ENCODE measurements around the gene TEX264.
"Not testable (repeated sequence)": the region's sequence is repeated elsewhere in the genome, so short reads cannot be mapped to it uniquely, and the experiment has no call there.

Gene TEX264, protein sequence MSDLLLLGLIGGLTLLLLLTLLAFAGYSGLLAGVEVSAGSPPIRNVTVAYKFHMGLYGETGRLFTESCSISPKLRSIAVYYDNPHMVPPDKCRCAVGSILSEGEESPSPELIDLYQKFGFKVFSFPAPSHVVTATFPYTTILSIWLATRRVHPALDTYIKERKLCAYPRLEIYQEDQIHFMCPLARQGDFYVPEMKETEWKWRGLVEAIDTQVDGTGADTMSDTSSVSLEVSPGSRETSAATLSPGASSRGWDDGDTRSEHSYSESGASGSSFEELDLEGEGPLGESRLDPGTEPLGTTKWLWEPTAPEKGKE

GRCh38 chr3:51670823-51671733, at the start of gene TEX264:
Gene TEX264 (plus strand): TSS chr3:51671252. CDS start chr3:51674305, 3,053 bp downstream.
- DNase-seq (ENCODE audit: low read depth), result peak; percentile 87

DNA sequence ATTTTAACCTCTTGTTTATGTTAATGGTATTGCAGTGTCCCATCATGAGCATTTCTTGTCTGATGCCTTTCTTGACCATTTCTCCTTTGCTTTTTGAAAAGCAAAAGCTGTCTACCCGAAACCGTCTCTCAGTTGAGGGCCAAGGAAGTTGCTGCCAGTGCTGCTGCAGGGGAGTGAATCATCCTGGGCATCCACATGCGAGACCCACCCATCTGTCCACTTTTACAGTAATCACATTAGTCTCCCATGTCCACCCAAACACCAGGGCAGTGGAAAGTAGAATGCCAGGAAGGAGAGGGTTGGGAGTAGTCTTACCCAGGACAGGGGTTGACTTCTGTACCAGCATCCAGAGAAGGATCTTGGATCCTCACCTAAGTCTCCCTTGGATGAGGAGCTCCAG, 48.6 kb upstream of the TEX264 start:
- peak; percentile 54 for DNase-seq (ENCODE audit: low read depth)

GRCh38 chr3:51622868-51623267, 48.2 kb upstream of the TEX264 start:
- peak; percentile 52 for DNase-seq (ENCODE audit: low read depth)

DNA sequence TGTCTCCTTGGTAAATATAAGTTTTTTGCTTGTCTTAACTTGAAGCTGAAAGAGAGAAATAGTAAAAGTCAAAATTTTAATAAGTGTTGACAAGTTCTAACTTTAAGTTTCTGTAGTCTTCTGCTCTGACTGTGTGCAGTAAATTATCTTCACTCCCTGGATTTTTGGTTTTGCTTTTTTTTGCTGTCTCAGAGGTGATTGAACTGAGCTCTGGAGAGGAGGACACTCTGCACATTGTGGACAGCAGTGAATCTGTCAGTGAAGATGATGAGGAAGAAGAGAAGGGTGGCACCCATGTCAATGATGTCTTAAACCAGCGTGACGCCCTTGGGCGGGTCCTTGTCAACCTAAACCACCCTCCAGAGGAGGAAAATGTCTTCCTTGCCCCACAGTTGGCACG, 40.5 kb upstream of the TEX264 start:
- no peak for DNase-seq (ENCODE audit: low read depth)

DNA sequence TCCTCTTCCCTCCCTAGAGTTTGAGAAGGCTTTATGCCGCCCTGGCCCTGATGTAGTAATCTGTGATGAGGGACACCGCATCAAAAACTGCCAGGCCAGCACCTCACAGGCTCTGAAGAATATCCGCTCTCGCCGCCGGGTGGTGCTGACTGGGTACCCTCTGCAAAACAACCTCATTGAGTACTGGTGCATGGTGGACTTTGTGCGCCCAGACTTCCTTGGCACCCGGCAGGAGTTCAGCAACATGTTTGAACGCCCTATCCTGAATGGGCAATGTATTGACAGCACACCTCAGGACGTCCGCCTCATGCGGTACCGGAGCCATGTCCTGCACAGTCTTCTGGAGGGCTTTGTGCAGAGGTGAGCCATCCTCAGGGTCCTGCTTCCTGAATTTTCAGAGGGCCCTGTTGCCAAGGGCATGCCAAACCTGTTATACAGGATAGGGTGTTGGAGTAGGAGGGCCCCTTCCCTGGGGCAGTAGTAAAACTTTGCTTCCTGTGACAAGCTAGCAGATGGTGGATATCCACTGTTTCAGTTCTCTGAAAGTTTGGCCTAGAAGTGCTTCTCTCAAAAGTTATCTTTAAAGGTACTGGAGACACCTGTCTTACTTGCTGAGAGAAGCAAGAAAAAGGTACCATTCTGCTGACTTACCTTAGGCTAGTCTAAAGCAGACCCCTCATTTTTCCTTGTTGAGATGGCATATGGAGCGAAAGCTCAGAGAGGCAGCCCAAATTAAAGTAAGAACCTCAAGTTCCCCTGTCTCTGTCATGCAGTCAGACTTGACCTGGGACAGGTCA, 33.7 kb upstream of the TEX264 start:
- DNase-seq (ENCODE audit: low read depth), result no peak

- DNase-seq (ENCODE audit: low read depth), result peak; percentile 71
These were observed 33.0 kb upstream of the TEX264 start for GRCh38 chr3:51637941-51638471.

- peak; percentile 18 for DNase-seq (ENCODE audit: low read depth)
These were observed 28.6 kb upstream of the TEX264 start for GRCh38 chr3:51642462-51642861.

DNA sequence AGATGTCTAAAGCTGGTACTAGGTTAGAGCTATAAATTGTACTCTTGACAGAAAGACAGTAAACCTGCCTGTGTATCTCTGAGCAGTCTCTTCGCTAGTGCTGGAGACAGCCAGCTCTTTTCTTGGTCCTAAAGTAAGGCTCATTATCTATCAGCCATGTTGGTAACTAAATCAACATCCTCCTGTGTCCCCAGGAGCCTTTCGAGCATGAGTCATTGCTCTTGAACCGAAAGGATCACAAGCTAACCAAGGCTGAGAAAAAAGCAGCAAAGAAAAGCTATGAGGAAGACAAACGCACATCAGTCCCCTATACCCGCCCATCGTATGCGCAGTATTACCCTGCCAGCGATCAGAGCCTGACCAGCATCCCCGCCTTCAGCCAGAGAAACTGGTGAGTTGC, 25.0 kb upstream of the TEX264 start:
- DNase-seq (ENCODE audit: low read depth), result peak; percentile 21

DNA sequence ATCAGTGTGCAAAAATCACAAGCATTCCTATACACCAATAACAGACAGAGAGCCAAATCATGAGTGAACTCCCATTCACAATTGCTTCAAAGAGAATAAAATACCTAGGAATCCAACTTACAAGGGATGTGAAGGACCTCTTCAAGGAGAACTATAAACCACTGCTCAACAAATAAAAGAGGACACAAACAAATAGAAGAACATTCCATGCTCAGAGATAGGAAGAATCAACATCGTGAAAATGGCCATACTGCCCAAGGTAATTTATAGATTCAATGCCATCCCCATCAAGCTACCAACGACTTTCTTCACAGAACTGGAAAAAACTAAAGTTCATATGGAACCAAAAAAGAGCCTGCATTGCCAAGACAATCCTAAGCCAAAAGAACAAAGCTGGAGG, 18.9 kb upstream of the TEX264 start:
- not testable (repeated sequence) for DNase-seq (ENCODE audit: low read depth)

DNA sequence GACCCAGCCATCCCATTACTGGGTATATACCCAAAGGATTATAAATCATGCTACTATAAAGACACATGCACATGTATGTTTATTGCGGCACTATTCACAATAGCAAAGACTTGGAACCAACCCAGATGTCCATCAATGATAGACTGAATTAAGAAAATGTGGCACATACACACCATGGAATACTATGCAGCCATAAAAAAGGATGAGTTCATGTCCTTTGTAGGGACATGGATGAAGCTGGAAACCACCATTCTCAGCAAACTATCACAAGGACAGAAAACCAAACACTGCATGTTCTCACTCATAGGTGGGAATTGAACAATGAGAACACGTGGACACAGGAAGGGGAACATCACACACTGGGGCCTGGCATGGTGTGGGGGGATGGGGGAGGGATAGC, 17.6 kb upstream of the TEX264 start:
- not testable (repeated sequence) for DNase-seq (ENCODE audit: low read depth)

GRCh38 chr3:51657234-51657633, 13.8 kb upstream of the TEX264 start:
- no peak for DNase-seq (ENCODE audit: low read depth)

DNA sequence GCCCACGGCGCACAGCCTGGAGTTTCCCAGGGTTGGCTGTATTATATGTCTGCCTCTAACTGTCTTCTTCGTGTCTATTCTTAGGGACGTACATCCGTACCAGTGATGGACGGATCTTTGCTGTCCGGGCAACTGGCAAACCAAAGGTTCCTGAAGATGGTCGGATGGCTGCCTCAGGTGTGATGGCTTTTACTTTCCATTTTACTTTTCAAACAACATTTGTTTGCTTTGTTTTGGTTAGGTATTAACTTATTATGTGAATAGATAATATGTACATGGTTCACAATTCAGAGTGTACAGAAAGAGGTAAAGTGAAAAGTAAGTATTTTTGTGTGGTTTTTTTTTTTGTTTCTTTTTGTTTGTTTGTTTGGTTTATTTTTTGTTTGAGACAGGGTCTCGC, 11.1 kb upstream of the TEX264 start:
- no peak for DNase-seq (ENCODE audit: low read depth)

DNA sequence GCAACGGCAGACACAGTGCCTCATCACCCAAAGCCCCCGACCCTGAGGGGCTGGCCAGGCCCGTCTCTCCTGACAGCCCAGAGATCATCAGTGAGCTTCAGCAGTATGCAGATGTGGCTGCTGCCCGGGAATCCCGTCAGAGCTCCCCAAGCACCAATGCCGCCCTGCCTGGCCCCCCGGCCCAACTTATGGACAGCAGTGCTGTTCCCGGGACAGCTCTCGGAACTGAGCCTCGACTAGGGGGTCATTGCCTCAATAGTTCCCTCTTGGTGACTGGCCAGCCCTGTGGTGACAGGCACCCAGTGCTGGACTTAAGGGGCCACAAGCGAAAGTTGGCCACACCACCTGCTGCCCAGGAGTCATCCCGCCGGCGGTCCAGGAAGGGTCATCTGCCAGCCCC, 8.6 kb upstream of the TEX264 start:
- DNase-seq (ENCODE audit: low read depth), result no peak

DNA sequence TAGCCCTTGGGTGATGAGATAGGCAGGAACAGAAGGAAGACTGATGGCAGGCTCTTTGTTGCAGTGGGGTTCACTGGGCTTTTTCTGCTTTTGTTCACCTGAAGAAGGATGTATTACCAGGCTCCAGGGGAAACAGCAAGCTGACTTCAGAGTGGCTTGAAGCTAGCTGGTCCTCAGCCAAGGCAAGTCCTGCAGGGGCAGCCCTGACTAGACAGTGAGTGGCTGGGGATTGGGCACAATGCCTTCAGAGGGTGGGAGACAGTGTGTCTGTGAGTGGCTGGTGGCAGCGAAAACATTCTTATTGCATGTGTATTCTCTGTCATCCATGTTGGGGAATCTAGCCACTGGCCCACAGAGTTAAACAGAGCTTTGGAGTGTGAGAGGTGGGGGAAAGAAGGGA, 2.3 kb upstream of the TEX264 start:
- DNase-seq (ENCODE audit: low read depth), result peak; percentile 51

DNA sequence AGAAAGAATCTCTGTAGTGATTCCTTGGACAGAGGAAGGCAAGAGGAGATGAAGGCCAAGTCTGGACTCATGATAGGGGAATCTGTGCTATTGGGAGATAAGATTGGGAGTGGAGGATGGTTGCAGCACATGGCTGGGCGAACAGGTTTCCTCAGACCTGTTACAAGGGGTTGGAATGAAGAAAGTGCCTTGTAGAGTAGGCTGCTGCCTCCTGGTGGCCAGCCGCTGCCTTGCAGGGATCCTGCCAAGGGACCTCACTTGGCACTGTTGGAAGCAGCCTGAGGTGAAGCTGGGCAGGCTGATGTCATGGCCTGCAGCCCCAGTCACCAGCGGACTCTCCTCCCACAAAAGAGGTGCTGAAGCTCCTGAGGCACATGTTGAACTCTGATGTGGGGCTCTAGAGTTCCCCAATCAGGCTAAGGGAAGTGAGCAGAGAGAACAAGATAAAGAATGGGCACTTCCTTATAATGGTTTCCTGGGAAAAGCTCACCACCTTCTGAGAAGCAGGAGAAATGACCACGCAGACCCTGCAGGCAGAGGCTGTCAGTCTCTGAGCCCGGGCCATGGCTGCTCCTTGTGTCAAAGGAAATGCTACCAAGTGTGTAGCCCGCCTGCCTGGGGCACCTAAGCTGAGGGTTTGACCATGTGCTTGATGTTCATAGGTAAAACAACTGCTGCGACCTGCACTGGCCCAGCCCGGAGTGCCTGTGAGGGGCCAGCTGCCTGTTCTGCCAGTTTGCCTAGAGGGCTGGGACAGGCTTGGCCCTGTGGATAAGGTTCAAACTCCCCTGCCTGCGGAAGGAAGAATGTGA, 1.6 kb upstream of the TEX264 start:
- peak; percentile 77 for DNase-seq (ENCODE audit: low read depth)

DNA sequence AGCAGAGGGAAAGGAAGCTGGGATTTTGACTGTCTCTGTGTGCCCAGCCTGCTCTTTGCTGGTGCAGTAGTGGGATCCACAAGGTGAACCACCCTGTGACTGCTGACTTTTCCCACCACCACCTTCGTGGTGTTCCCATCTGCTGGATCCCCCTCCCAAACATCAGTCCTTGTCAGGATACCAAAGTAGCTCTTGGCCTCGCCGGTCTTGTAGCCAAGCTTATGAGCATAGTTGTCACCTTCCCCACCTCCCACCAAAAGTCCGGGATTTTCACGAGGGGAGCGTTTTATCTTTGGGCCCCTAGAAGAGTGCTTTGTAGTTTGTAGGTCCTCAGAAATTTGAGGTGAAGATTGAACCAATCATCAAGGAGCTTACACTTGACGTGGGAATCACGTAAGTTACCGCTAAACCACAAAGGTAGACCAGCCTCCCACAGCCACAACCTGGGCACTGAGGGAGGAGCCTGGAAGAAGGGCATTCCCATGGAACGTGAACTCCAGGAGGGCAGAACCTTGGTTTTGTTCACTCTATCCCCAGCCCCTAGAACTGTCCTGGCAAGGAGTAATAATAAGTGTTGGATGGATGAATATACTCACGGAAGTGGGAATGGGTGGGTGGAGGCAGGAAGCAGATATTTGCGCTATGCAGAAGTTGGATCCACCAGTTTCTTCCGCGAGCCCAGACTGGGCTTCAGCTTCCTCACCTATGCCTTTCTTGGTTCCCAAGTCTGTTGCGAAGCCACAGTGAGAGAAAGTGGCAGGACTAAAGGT, 814 bp upstream of the TEX264 start:
- DNase-seq (ENCODE audit: low read depth), result no peak

DNA sequence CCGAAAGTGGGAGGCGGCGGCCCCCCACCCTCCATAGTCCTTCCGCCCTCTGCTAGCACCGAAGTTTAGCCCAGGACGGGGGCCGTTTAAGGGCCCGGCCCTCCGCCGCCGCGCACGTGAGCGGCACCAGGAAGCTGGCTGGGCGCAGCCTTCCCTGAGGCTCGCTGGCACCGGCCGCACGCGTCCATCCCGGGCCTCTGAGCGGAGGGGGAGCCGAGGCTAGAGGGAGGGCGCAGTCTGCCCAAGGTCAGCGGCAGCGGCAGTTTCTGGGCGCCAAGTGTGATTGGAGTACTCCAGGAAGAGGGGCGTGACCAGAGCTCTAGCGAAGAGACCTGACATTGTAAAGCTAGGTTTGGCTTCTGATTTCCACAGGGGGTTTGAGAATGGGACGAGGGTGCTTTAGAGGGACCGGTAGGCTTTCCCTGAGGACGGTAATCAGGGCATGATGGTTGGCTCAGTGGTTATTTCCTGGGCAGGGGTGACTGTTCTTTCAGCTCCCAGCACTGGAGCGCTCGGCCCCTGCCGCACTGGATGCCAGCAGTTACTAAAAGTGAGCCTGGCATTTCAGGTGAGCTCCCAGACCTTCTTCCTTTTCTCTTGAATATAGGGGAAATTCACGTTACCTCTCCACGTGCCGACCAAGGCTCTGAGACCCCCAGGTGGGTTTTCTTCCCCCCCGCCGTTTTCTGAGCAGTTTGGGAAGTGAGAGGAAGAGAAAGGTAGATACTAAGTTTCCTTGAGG, 853 bp downstream of the TEX264 start:
- peak; percentile 76 for DNase-seq (ENCODE audit: low read depth)

DNA sequence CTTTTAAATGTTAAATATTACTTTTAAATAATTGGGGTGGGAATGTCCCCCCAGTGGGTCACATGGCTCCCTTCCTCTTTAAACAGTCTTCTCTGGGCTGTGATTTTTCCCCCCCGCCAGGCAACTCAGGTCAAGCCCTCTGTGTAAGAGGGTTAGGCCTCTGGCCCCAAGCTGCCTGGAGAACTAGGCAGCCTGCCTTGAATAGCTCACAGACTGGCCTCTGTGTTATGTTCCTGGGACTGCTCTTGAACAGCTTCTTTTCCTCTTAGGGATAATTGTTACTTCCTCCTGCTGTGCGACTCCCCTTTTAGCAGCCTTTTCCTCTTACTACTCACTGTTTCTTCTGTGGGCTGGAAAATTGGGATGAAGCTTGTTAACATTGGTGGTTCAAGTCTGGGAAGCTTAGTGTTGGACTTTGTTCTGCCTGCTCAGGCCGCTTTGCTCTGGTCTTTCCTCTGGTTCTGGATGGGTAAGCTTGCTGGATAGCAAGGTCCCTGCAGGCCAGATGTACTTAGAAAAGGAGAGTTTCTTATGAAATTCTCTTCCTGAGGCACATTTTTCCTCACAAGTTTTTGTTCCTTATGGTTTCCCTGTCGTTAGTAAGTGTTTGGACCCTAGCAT, 2.2 kb downstream of the TEX264 start:
- no peak for DNase-seq (ENCODE audit: low read depth)
